Measurements from ENCODE around the gene TXK. TPM values are rescaled to one million over a fixed set of nuclear protein-coding genes. Genes with fewer than 3 reads are reported as not detected.

TXK gene
- total and polyA plus RNA-seq, 10 of the 15 experiments (the other 5 are each of a cell fraction or from before 2014, with no cell fraction given): 0.44 to 2.9 (median 1.4) TPM

DNA sequence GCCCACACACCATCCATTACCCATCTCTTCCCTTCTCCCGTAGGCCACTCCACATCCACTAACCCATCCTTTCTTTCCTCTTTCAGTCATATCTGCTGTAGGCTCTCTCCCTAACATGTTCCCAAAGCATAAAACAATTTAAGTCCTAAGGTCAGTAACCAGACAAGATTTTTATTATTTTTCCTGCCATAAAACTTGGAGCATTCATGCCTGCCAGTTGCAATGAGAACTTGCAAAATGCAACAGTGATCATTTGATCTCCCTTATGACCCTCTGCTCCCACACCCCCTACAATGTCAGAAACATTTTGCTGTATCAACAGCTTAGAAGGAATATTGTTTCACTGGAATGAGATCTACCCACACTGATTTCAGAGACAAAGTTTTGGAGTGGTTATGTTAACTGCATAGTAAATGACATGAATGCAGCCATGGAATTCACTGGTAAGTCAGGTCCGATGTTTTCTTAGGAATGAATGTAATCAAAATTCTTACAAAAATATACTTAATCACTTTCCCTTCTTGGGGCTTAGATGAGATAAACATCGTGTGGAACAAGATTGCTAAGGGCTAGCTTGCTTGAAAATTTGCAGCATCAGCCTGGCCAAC, 111.8 kb downstream of the TXK start:
- intact Hi-C loops (cut with micrococcal nuclease; ENCODE audit: unreplicated experiment) (no loop called here), in situ Hi-C loops (cut with MboI) (no loop called here)
- Histone ChIP-seq H4K20me1 (ENCODE audit: control insufficient read depth, insufficient read depth) (no peaks in the 10 kb centered on the region), H3K4me2 (ENCODE audit: control insufficient read depth, insufficient read depth) (no peak overlapping the region), H3K36me3 (ENCODE audit: control insufficient read depth in 2 of 2, insufficient read depth in 2 of 2, low read length in 1 of 2) (no peaks in the 10 kb centered on the region), H3K27ac (ENCODE audit: control insufficient read depth, insufficient read depth) (no peak overlapping the region), H3K4me3 (no peak overlapping the region), H3K9me3 (replicated peaks; ENCODE audit: control insufficient read depth, insufficient read depth, low read length) (no peaks in the 10 kb centered on the region), H3K9ac (ENCODE audit: control insufficient read depth, insufficient read depth, low read length) (no peak overlapping the region), H3K27me3 (replicated peaks in 1 of 2; ENCODE audit: control insufficient read depth in 2 of 2, insufficient read depth in 2 of 2, low read length in 1 of 2) (no peaks in the 10 kb centered on the region; a peak in 1 of 4 replicates), H3K79me2 (ENCODE audit: control insufficient read depth, insufficient read depth, low read length) (no peaks in the 10 kb centered on the region), H3K4me1 (ENCODE audit: control insufficient read depth, insufficient read depth, low read length) (peaks cover 3% of the 10 kb centered on the region; the same call in 1 of the 2 replicates), H2AFZ (ENCODE audit: control insufficient read depth, low read depth, low read length) (no peak overlapping the region)
- BruUV-seq (replicated peaks): no TSS peak
- ChIA-PET RAD21 (ENCODE audit: unreplicated experiment) (no interaction called here), POLR2A (no interaction called here), CTCF (no interaction called here), SMC1A (ENCODE audit: uncharacterized antibody, unreplicated experiment) (no interaction called here)
- 61% methylated on average over 3 of the region's 3 CpGs for WGBS (ENCODE audit: insufficient coverage, insufficient replicate concordance, low lambda C conversion rate, missing lambda C conversion rate)
- DNase-seq (ENCODE audit: low read depth, low spot score) (no peak), FAIRE-seq (no peak), ATAC-seq (no peak)
- TF ChIP-seq BMI1 (IDR thresholded peaks at IDR 0.05; ENCODE audit: borderline replicate concordance): no peak
- no peak for TF ChIP-seq RAD21 (IDR thresholded peaks at IDR 0.05; ENCODE audit: insufficient read depth, low read depth, low read length)
- TF ChIP-seq YBX1 (IDR thresholded peaks at IDR 0.05): no peak
- no peak for TF ChIP-seq ATF2 (IDR thresholded peaks at IDR 0.05; ENCODE audit: low read length)
- no peak for TF ChIP-seq JUNB (IDR thresholded peaks at IDR 0.05)
- no peak for TF ChIP-seq YY1 (IDR thresholded peaks at IDR 0.05; ENCODE audit: low read depth, low read length)
- no peak for TF ChIP-seq MTA3 (IDR thresholded peaks at IDR 0.05; ENCODE audit: borderline replicate concordance, low read length)
- no peak for TF ChIP-seq SUZ12 (IDR thresholded peaks at IDR 0.05; ENCODE audit: unreplicated experiment)
- TF ChIP-seq POLR2AphosphoS2 (IDR thresholded peaks at IDR 0.05; ENCODE audit: low read depth, low read length): no peak
- TF ChIP-seq RUNX3 (IDR thresholded peaks at IDR 0.05; ENCODE audit: low read length): no peak
- TF ChIP-seq HDGF (IDR thresholded peaks at IDR 0.05): no peak
- no peak for TF ChIP-seq JUND (IDR thresholded peaks at IDR 0.05; ENCODE audit: low read depth, low read length)

Measured in GM12878 (cell line).